Suprapubic skin (tissue), 4 donors: Measurements from ENCODE around the gene IL19.

Experiments
- EP300 ChIP-seq: sonication (generic); formaldehyde crosslinking; IDR thresholded peaks from one replicate; pipeline ENCODE4 v1.6.1; 2017; ENCODE audit warnings: antibody characterized with exemption
- POLR2AphosphoS5 ChIP-seq, 3 donors: sonication (generic); formaldehyde crosslinking; IDR thresholded peaks; one replicate each; pipeline ENCODE4 v1.6.1; 2017; ENCODE audit warnings: antibody characterized with exemption in 3 of 3
- TF ChIP-seq, protein P1 (sequence below), 2 donors: fragments of 200-600 bp in 1 of 2; fragments of 450-650 bp in 1 of 2; sonication (generic) in 1 of 2; IDR thresholded peaks; one replicate each; pipeline ENCODE4 v1.5.1; 2016 to 2019; ENCODE audit warnings: antibody characterized with exemption in 2 of 2, mild to moderate bottlenecking in 1 of 2, moderate library complexity in 1 of 2

DNA sequence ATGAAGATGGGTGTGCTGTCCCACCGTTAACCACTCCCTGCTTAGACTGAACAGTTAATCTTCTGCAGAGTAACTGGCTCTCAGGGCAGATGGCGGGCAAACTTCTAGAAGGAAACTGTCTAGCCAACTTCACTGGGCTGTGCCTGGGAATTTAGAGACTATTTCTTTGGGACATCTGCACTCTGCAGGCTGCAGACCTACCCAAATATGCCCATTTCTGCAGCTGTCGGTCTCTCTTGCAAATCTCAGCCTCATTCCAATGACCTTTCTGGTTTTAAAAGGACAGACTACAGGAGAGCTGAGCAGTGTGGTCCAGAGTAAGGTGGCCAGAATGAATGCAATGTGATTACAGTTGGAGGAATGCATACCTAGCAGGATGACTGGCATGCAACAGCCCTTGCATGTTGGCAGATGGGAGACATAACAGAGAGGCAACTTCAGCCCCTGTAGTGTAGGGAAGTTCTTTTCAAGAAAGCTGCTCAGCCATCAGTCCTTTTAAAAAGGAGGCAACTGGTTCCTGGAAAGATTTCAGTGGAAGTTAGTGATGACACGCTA, 68.5 kb downstream of the IL19 start:
- TF ChIP-seq, protein P1, sequence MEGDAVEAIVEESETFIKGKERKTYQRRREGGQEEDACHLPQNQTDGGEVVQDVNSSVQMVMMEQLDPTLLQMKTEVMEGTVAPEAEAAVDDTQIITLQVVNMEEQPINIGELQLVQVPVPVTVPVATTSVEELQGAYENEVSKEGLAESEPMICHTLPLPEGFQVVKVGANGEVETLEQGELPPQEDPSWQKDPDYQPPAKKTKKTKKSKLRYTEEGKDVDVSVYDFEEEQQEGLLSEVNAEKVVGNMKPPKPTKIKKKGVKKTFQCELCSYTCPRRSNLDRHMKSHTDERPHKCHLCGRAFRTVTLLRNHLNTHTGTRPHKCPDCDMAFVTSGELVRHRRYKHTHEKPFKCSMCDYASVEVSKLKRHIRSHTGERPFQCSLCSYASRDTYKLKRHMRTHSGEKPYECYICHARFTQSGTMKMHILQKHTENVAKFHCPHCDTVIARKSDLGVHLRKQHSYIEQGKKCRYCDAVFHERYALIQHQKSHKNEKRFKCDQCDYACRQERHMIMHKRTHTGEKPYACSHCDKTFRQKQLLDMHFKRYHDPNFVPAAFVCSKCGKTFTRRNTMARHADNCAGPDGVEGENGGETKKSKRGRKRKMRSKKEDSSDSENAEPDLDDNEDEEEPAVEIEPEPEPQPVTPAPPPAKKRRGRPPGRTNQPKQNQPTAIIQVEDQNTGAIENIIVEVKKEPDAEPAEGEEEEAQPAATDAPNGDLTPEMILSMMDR (IDR thresholded peaks at IDR 0.05) = no peak
- no peak for TF ChIP-seq EP300
- no peak for TF ChIP-seq POLR2AphosphoS5 (IDR thresholded peaks at IDR 0.05)
